Smooth muscle cell (in vitro differentiated cells): ENCODE measurements around the gene SUFU. TPM values are rescaled to one million over a fixed set of nuclear protein-coding genes. Genes with fewer than 3 reads are reported as not detected.

Experiments used
- DNase-seq: peaks from one replicate; lab custom pipeline; 2025; ENCODE audit not compliant: unreplicated experiment; lab: John Stamatoyannopoulos, UW
- H2AFZ ChIP-seq: fragments of 200-600 bp; sonication (generic); 2 replicates; pipeline ENCODE4 v1.6.0; 2016; ENCODE audit warnings: antibody characterized with exemption, low read depth, mild to moderate bottlenecking
- H3F3A ChIP-seq: fragments of 200-600 bp; sonication (generic); 2 replicates; pipeline ENCODE4 v1.6.0; 2017; ENCODE audit warnings: antibody characterized with exemption, low read depth
- H3K27ac ChIP-seq: fragments of 200-600 bp; sonication (generic); 2 replicates; pipeline ENCODE4 v1.5.1; 2016; ENCODE audit warnings: low read depth, mild to moderate bottlenecking
- H3K27me3 ChIP-seq: fragments of 200-600 bp; sonication (generic); 2 replicates; pipeline ENCODE4 v1.6.1; 2016; ENCODE audit warnings: low read depth, mild to moderate bottlenecking
- H3K36me3 ChIP-seq: fragments of 200-600 bp; sonication (generic); 2 replicates; pipeline ENCODE4 v1.5.1; 2016; ENCODE audit warnings: low read depth
- H3K4me1 ChIP-seq: fragments of 200-600 bp; sonication (generic); 2 replicates; pipeline ENCODE4 v1.5.1; 2016; ENCODE audit warnings: low read depth
- H3K4me2 ChIP-seq: fragments of 200-600 bp; sonication (generic); 2 replicates; pipeline ENCODE4 v1.6.0; 2016; ENCODE audit warnings: mild to moderate bottlenecking
- H3K4me3 ChIP-seq: fragments of 200-600 bp; sonication (generic); 2 replicates; pipeline ENCODE4 v1.5.1; 2016; ENCODE audit warnings: mild to moderate bottlenecking
- H3K79me2 ChIP-seq: fragments of 200-600 bp; sonication (generic); 2 replicates; pipeline ENCODE4 v1.6.0; 2016; ENCODE audit warnings: low read depth, mild to moderate bottlenecking
- H3K9ac ChIP-seq: fragments of 200-600 bp; sonication (generic); 2 replicates; pipeline ENCODE4 v1.6.0; 2016; ENCODE audit warnings: low read depth
- H3K9me3 ChIP-seq: fragments of 200-600 bp; sonication (generic); replicated peaks from 2 replicates; pipeline ENCODE4 v1.5.1; 2016; ENCODE audit warnings: low read depth
- H4K20me1 ChIP-seq: fragments of 200-600 bp; sonication (generic); 2 replicates; pipeline ENCODE4 v1.6.0; 2016; ENCODE audit warnings: low read depth
- WGBS: methylation state at CpG from one replicate; pipeline ENCODE4 v1.1.7; 2016; ENCODE audit warnings: low lambda C conversion rate; 5-methylcytosine and 5-hydroxymethylcytosine counted together
- polyA plus RNA-seq: library from polyadenylated mRNA; unstranded; fragments of >200 nt; fragmentation: Nextera tagmentation; extraction: Ambion mirVana; gene quantifications from 2 replicates; pipeline ENCODE4 v1.2.1, GENCODE V29; 2016
- total RNA-seq: library from RNA; depleted of rRNA; stranded (reverse); fragments of >200 nt; gene quantifications from 2 replicates; pipeline ENCODE4 v1.2.3, GENCODE V29; 2014
- TF ChIP-seq, protein P1 (sequence below): fragments of 200-600 bp; sonication (generic); IDR thresholded peaks from 2 replicates; pipeline ENCODE4 v1.5.1; 2017; ENCODE audit warnings: borderline replicate concordance, mild to moderate bottlenecking, antibody characterized with exemption; ENCODE audit not compliant: insufficient read depth, poor library complexity, severe bottlenecking

SUFU gene
- total and polyA plus RNA-seq, 2 experiments from 2014 or later = 8.5 to 17.2 TPM

DNA sequence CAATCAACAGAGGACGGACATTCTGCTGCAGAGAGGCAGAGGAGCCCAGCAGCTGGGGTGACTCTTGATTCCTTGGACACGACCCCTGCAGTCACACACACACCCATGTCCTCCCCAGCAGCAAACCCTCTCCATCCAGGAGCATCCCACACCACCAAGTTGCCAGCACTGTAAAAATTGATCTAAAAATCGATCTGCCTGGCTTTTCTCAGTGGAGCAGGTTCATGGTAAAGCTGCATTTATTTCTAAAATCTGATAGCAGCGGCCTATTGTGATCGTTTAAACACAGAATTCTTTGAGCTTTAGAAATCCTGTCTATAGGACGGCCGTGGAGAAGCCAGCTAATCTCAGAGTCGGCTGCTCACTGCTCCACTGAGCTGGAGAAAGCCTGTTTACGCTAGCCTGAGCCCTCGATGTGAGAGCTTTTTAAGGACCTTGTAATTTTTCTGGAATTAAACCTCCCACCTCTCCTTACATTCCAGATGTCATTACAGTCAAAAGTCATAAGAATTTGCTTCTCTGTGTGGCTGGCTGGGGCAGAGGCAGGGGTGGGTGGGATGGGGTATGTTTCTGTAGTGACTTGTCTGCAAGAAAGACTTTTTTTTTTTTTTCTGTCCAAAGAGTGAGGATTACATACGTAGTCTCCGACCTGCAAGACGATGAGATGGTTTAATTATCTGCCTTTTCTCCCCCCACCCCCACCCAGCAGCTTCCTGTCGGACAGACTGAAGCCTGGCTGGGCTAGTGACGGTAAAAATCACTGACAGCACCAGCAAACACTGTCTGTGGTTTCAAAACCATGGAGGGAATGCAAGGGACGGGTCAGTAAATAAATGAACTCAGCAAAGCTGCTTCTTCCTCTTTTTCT, 172.1 kb downstream of the SUFU start:
- H3K4me1 ChIP-seq = peaks cover 60% of the 10 kb centered on the region
- no peak for DNase-seq

DNA sequence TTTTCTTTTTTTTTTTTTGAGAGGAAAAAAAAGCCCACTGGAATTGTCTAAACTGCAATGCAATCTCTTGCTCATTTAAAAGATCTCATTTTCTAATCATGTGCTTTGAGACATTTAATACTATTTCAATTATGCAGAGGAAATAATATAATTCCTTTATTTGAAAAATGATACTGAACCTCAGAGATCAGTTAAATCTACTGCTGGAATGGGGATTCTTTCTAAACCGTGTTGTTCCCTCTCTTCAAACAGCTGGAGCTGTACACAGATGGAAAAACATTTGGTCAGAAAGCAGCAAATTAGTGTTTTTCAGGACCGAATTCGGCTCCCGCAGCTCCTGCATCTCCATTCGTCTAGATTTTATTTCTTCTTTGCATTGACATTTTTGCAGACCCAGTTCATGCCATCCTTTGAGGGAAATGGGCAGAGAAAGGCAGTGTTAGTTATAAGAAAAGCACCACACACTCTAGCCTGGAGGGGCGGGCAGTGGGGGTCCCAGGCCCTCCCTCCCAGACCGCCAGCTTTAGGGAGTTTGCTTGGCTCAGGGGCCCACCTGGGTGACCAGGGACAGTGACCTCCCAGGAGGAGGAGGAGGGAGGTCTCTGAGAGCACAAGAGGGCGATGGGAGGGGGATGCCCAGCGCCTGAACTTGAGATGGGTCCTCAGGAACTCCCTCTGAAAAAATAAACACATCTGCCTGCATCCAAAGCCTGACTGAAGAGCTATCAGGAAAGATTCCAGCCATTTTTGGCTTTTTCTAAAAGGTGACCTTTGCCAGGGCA, 173.0 kb downstream of the SUFU start:
- TF ChIP-seq, protein P1, sequence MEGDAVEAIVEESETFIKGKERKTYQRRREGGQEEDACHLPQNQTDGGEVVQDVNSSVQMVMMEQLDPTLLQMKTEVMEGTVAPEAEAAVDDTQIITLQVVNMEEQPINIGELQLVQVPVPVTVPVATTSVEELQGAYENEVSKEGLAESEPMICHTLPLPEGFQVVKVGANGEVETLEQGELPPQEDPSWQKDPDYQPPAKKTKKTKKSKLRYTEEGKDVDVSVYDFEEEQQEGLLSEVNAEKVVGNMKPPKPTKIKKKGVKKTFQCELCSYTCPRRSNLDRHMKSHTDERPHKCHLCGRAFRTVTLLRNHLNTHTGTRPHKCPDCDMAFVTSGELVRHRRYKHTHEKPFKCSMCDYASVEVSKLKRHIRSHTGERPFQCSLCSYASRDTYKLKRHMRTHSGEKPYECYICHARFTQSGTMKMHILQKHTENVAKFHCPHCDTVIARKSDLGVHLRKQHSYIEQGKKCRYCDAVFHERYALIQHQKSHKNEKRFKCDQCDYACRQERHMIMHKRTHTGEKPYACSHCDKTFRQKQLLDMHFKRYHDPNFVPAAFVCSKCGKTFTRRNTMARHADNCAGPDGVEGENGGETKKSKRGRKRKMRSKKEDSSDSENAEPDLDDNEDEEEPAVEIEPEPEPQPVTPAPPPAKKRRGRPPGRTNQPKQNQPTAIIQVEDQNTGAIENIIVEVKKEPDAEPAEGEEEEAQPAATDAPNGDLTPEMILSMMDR = no peak
- no peak for DNase-seq
- H3F3A ChIP-seq = peaks cover 32% of the 10 kb centered on the region
- H2AFZ ChIP-seq = no peak overlapping the region
- H3K4me1 ChIP-seq = peaks cover 60% of the 10 kb centered on the region
- peak overlapping the region; percentile 55 for H3K9ac ChIP-seq
- no peaks in the 10 kb centered on the region for H3K36me3 ChIP-seq
- peak overlapping the region; percentile 2 for H3K4me3 ChIP-seq
- WGBS = 64% methylated on average over 9 of the region's 9 CpGs
- H3K9me3 ChIP-seq = no peaks in the 10 kb centered on the region
- H3K27ac ChIP-seq = peak overlapping the region; percentile 94
- H3K27me3 ChIP-seq = no peaks in the 10 kb centered on the region
- peak overlapping the region; percentile 80 for H3K4me2 ChIP-seq
- H4K20me1 ChIP-seq = no peaks in the 10 kb centered on the region
- H3K79me2 ChIP-seq = no peaks in the 10 kb centered on the region

More for the DNA sequence above, 172.1 kb downstream of the SUFU start:
- Histone ChIP-seq H3K27me3 (no peaks in the 10 kb centered on the region), H3F3A (peaks cover 32% of the 10 kb centered on the region), H3K9me3 (no peaks in the 10 kb centered on the region), H3K36me3 (no peaks in the 10 kb centered on the region), H3K4me2 (peak overlapping the region; percentile 80), H3K27ac (peak overlapping the region; percentile 94), H3K9ac (peak overlapping the region; percentile 56), H3K79me2 (no peaks in the 10 kb centered on the region), H2AFZ (no peak overlapping the region), H4K20me1 (no peaks in the 10 kb centered on the region), H3K4me3 (peak overlapping the region; percentile 26)
- 5% methylated on average over 16 of the region's 16 CpGs for WGBS
- TF ChIP-seq, protein P1 = no peak

GRCh38 chr10:102677331-102678067, 173.7 kb downstream of the SUFU start:
- no peaks in the 10 kb centered on the region for H4K20me1 ChIP-seq
- H2AFZ ChIP-seq = no peak overlapping the region
- no peak for DNase-seq
- peak overlapping the region; percentile 55 for H3K9ac ChIP-seq
- H3K27ac ChIP-seq = peak overlapping the region; percentile 94
- H3K79me2 ChIP-seq = no peaks in the 10 kb centered on the region
- H3K4me1 ChIP-seq = peaks cover 60% of the 10 kb centered on the region
- H3K36me3 ChIP-seq = no peaks in the 10 kb centered on the region
- H3K27me3 ChIP-seq = no peaks in the 10 kb centered on the region
- WGBS = 48% methylated on average over 9 of the region's 9 CpGs
- H3F3A ChIP-seq = peaks cover 32% of the 10 kb centered on the region
- H3K4me2 ChIP-seq = peak overlapping the region; percentile 80
- H3K4me3 ChIP-seq = no peak overlapping the region
- no peaks in the 10 kb centered on the region for H3K9me3 ChIP-seq
- TF ChIP-seq, protein P1 = no peak
